Loucy (cell line): ENCODE data around the gene BBC3.

Experiments used
- CTCF ChIP-seq: fragments of 200-600 bp; sonication (generic); conservative IDR thresholded peaks from 2 replicates; pipeline ENCODE4 v1.5.1; 2014; ENCODE audit warnings: mild to moderate bottlenecking, antibody characterized with exemption, low read length
- EZH2phosphoT487 ChIP-seq: fragments of 200-600 bp; IDR thresholded peaks from 2 replicates; pipeline ENCODE4 v1.6.1; 2018; ENCODE audit warnings: antibody characterized with exemption, mild to moderate bottlenecking, moderate library complexity, borderline replicate concordance

GRCh38 chr19:47269596-47269995, 38.6 kb upstream of the BBC3 start:
- no peak for TF ChIP-seq CTCF
- TF ChIP-seq EZH2phosphoT487: no peak
